Stimulated activated effector memory CD8-positive, alpha-beta T cell treated with anti-CD3 and anti-CD28 coated beads, Interleukin-12 subunit alpha, Interleukin-12 subunit beta, amount 100 ng/mL, for 72 hours (primary cell): Measurements from ENCODE around the gene RIBC2.

ENCODE experiments used
- ATAC-seq: fragments of 150-1000 bp; cut with Tn5 transposase; 2 replicates; pipeline ENCODE4 v1.10.0; 2021
- DNase-seq, 2 donors: peaks; one replicate each; pipeline ENCODE4 v3.0.0; 2021 to 2022; ENCODE audit warnings: low spot score in 2 of 2
- H3K27ac Mint-ChIP-seq: one replicate; pipeline ENCODE4 v1.8.0; 2022; ENCODE audit warnings: mild to moderate bottlenecking, mixed read lengths
- H3K36me3 Mint-ChIP-seq: one replicate; pipeline ENCODE4 v1.8.0; 2022; ENCODE audit warnings: mild to moderate bottlenecking, mixed read lengths
- H3K4me1 Mint-ChIP-seq: one replicate; pipeline ENCODE4 v1.8.0; 2022; ENCODE audit warnings: mixed read lengths
- H3K4me3 Mint-ChIP-seq: one replicate; pipeline ENCODE4 v1.8.0; 2022; ENCODE audit warnings: mild to moderate bottlenecking, mixed read lengths
- H3K9me3 Mint-ChIP-seq: one replicate; pipeline ENCODE4 v1.8.0; 2022; ENCODE audit warnings: mixed read lengths

The RIBC2 gene

GRCh38 chr22:45470871-45471270 is 57.4 kb downstream of the RIBC2 start:
- H3K4me1 Mint-ChIP-seq = no peaks in the 10 kb centered on the region
- H3K27ac Mint-ChIP-seq = no peak overlapping the region
- ATAC-seq = no peak
- no peak overlapping the region for H3K4me3 Mint-ChIP-seq
- no peak for DNase-seq
- H3K36me3 Mint-ChIP-seq = no peaks in the 10 kb centered on the region
- peaks cover 2% of the 10 kb centered on the region for H3K9me3 Mint-ChIP-seq

DNA sequence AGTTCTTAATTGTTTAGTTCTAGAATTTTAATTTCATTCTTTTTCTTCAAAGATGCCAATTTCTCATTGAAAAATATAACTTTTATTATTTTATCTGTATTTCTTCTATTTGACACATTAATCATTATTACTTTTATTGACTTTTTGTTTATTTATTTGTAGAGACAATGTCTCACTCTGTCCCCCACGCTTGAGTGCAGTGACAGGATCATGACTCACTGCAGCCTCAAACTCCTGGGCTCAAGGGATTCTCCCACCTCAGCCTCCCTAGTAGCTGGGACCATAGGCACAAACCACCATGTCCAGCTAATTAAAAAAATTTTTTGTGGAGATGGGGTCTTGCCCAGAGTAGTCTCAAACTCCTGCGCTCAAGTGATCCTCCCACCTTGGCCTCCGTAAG is 58.9 kb downstream of the RIBC2 start:
- peaks cover 2% of the 10 kb centered on the region for H3K9me3 Mint-ChIP-seq
- no peaks in the 10 kb centered on the region for H3K36me3 Mint-ChIP-seq
- no peaks in the 10 kb centered on the region for H3K4me1 Mint-ChIP-seq
- DNase-seq (no peak), ATAC-seq (no peak)
- no peak overlapping the region for H3K4me3 Mint-ChIP-seq
- H3K27ac Mint-ChIP-seq = no peak overlapping the region

DNA sequence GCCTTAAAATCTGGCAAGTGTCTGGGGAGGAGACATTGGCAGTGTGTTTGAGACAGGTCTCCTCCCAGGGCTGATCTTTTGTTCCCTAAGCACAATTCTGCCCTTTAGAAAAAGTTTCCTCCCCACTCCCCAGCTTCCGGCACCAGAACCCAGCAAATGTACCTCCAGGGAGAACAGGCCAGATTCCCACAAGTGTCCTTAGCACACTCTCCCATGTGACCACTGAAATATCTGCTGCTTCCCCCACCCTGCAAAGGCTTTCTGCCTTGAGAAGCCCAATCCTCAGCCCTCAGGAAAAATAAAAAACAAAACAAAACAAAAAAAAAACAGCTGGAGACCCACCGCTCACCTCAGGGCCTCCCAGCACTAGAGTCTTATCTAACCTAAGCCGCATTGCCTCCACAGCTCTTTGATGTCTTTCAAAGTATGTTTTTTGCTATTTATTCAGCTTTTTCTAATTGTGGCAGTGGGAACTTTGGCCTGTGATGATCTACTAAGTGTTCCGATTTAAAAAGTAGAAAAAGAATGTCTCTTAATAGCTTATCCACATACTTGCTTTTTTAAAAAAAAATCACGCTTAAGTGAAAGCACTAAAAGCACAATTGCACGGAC is 60.2 kb downstream of the RIBC2 start:
- Mint-ChIP-seq H3K4me1 (no peaks in the 10 kb centered on the region), H3K27ac (no peak overlapping the region), H3K4me3 (no peak overlapping the region), H3K36me3 (no peaks in the 10 kb centered on the region), H3K9me3 (no peaks in the 10 kb centered on the region)
- ATAC-seq (no peak), DNase-seq (no peak)

GRCh38 chr22:45475063-45475747 is 61.7 kb downstream of the RIBC2 start:
- Mint-ChIP-seq H3K36me3 (no peaks in the 10 kb centered on the region), H3K9me3 (no peaks in the 10 kb centered on the region), H3K27ac (no peak overlapping the region), H3K4me3 (no peak overlapping the region), H3K4me1 (no peaks in the 10 kb centered on the region)
- ATAC-seq (no peak), DNase-seq (no peak)

DNA sequence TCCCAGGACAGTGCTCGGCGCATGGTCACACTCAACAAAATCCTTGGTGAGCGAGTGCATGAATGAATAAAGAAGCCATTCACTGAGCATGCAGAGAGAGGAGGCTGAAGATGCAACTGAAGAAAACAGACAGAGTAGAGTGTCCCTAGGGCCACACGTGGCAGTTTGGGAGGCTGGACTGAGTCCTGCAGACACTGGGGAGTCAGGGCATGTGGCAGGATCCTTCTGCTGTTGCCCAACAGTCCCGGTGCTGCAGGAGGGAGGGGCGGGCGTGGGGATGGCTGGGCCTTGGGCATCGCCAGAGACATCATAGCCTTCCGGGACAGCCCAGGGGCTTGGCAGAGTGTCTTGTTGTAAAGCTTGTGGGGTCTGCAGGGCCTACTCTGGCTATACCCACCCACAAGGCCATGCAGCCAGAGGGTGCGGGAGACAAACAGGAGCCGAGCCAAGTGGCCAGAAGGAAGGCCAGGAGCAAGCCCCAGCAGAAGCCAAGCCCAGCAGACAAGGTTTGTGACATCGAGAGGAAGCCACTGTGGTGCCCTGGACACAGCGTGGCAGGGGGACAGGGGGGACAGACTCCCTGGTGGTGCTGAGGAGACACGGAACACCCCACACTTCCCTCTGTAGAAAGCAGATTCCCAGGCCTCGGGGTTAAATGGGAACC is 62.5 kb downstream of the RIBC2 start:
- no peak for DNase-seq
- Mint-ChIP-seq H3K36me3 (no peaks in the 10 kb centered on the region), H3K4me1 (no peaks in the 10 kb centered on the region), H3K9me3 (no peaks in the 10 kb centered on the region), H3K27ac (no peak overlapping the region), H3K4me3 (no peak overlapping the region)
- ATAC-seq = no peak

DNA sequence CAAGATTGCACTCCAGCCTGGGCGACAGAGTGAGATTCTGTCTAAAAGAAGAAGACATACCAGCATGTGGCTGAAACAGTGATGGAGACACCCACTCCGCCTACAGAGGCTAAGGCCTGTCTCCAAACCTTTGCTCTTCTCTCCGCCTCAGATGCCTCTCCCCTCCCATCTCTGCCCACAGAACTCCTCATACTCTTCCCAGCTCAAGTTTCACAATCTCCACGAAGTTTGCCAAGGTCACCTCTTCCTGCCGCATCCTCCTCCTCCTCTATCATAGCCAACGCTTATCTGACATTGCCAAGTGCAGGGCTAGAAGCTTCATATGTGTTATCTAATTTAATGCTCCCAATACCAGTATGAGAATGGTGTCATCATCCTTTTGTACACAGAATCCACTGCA is 63.3 kb downstream of the RIBC2 start:
- Mint-ChIP-seq H3K4me3 (no peak overlapping the region), H3K36me3 (no peaks in the 10 kb centered on the region), H3K4me1 (no peaks in the 10 kb centered on the region), H3K27ac (no peak overlapping the region), H3K9me3 (no peaks in the 10 kb centered on the region)
- ATAC-seq = no peak
- DNase-seq = no peak

GRCh38 chr22:45477366-45478107 is 64.0 kb downstream of the RIBC2 start:
- H3K9me3 Mint-ChIP-seq = no peaks in the 10 kb centered on the region
- DNase-seq = no peak
- H3K4me3 Mint-ChIP-seq = no peak overlapping the region
- H3K36me3 Mint-ChIP-seq = no peaks in the 10 kb centered on the region
- H3K27ac Mint-ChIP-seq = no peak overlapping the region
- H3K4me1 Mint-ChIP-seq = no peaks in the 10 kb centered on the region
- no peak for ATAC-seq

DNA sequence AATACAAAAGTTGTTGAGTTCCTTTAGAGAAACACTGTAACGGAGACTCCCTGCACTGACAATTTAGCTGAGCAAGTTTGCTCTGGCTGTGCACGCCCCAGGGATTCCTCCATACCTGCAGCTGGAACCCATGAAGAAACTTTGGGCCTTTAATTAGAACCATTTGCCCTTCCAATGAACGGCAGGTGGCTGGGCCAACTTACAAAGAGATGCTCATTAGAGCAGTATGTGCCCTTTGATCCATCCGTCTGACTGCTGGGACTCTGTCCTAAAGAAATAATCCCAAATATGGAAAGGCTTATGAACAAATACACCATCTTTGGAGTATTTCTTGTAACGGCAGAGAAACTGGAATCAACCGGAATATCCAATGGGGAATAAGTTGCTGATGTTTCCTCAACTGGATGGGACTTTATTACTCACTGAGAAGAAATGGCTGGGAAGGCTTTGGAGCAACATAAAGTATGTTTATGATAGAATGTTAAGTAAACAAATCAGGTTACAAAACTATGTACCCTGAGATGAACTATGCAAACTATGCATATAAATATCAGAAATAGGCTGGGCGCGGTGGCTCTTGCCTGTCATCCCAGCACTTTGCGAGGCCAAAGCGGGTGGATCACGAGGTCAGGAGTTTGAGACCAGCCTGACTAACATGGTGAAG is 64.7 kb downstream of the RIBC2 start:
- no peaks in the 10 kb centered on the region for H3K36me3 Mint-ChIP-seq

DNA sequence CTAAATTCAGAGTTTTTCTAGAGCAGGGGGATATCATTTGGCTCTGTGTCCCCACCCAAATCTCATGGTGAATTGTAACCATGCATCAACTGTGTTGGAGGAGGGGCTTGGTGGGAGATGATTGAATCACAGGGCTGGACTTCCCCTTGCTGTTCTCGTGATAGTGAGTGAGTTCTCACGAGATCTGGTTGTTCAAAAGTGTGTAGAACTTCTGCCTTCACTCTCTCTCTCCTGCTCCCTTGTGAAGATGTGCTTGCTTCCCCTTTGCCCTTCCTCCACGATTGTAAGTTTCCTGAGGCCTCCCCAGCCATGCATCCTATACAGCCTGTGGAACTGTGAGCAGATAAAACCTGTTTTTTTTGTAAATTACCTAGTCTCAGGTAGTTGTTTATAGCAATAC is 67.2 kb downstream of the RIBC2 start:
- no peak for ATAC-seq
- no peaks in the 10 kb centered on the region for H3K36me3 Mint-ChIP-seq
- H3K4me1 Mint-ChIP-seq = no peaks in the 10 kb centered on the region
- H3K27ac Mint-ChIP-seq = no peak overlapping the region
- no peaks in the 10 kb centered on the region for H3K9me3 Mint-ChIP-seq
- no peak overlapping the region for H3K4me3 Mint-ChIP-seq
- DNase-seq = no peak

More for the DNA sequence above, 64.7 kb downstream of the RIBC2 start:
- no peak overlapping the region for H3K27ac Mint-ChIP-seq
- H3K4me3 Mint-ChIP-seq = no peak overlapping the region
- no peaks in the 10 kb centered on the region for H3K4me1 Mint-ChIP-seq
- DNase-seq = no peak
- ATAC-seq = no peak
- no peaks in the 10 kb centered on the region for H3K9me3 Mint-ChIP-seq

DNA sequence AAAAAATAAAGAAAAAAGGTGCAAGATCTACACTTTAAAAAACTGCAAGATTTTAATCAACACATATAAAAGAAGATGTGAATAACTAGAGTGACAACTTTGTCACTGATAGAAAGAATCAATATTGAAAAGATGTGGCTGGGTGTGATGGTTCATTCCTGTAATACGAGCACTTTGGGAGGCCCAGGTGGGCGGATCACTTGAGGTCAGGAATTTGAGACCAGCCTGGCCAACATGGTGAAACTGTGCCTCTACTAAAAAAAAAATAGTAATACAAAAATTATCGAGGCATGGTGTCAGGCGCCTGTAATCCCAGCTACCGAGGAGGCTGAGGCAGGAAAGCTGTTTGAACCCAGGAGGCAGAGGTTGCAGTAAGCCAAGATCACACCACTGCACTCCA is 68.2 kb downstream of the RIBC2 start:
- DNase-seq (no peak), ATAC-seq (no peak)
- H3K27ac Mint-ChIP-seq = no peak overlapping the region
- H3K4me3 Mint-ChIP-seq = no peak overlapping the region
- H3K4me1 Mint-ChIP-seq = no peaks in the 10 kb centered on the region
- no peaks in the 10 kb centered on the region for H3K9me3 Mint-ChIP-seq
- H3K36me3 Mint-ChIP-seq = no peaks in the 10 kb centered on the region
